Measurements from ENCODE around the gene GAST.

DNA sequence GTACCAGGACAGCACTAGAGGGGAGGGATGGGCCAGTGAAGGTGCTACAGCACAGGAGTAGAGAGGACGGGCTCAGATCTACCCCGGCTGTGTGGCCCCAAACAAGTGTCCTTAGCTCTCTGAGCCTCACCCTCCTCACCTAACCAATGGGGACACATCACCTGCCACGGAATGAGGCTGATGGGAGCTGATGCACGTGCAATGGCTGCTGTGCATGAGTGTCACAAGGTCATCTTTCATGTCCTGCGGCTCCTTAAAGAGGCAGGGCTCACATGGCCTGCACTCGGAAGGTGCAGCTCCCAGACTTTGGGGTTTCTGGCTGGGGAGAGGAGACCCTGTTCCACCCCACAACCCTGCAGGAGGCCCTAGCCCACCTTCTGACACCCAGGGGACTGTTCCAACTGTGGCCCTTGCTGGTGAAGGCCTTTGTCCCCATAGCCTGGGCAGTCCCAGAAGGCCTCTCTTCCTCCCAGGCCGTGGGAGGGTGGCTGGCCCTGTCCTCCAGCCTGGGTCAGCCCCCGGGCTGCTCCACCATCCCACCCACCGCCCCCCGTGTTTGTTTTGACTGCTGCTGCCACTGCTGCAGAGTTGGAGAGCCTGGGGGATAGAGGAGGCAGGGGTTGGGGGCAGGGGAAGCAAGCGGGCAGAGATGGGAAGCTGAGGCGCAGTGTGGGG is 11.8 kb downstream of the GAST start:
- TF ChIP-seq ZBTB21 (CRISPR knock-in tag; IDR thresholded peaks at IDR 0.05) (no peak), PHF5A (CRISPR knock-in tag; IDR thresholded peaks at IDR 0.05; ENCODE audit: low read depth, unreplicated experiment) (no peak), CBX5 (CRISPR knock-in tag; IDR thresholded peaks at IDR 0.05; ENCODE audit: borderline replicate concordance) (no peak), HOXA3 (CRISPR knock-in tag; IDR thresholded peaks at IDR 0.05) (no peak), RNF2 (conservative IDR thresholded peaks at IDR 0.05; ENCODE audit: low read depth) (no peak), ZNF232 (CRISPR knock-in tag; IDR thresholded peaks at IDR 0.05; ENCODE audit: borderline replicate concordance) (no peak), ZNF263 (CRISPR knock-in tag; IDR thresholded peaks at IDR 0.05) (no peak), FOXM1 (CRISPR knock-in tag; IDR thresholded peaks at IDR 0.05) (no peak), ZNF224 (CRISPR knock-in tag; IDR thresholded peaks at IDR 0.05) (no peak), PHF21A (CRISPR knock-in tag; IDR thresholded peaks at IDR 0.05) (no peak), HMGA1 (CRISPR knock-in tag; conservative IDR thresholded peaks at IDR 0.05) (no peak)
- TF ChIP-seq, protein P1, sequence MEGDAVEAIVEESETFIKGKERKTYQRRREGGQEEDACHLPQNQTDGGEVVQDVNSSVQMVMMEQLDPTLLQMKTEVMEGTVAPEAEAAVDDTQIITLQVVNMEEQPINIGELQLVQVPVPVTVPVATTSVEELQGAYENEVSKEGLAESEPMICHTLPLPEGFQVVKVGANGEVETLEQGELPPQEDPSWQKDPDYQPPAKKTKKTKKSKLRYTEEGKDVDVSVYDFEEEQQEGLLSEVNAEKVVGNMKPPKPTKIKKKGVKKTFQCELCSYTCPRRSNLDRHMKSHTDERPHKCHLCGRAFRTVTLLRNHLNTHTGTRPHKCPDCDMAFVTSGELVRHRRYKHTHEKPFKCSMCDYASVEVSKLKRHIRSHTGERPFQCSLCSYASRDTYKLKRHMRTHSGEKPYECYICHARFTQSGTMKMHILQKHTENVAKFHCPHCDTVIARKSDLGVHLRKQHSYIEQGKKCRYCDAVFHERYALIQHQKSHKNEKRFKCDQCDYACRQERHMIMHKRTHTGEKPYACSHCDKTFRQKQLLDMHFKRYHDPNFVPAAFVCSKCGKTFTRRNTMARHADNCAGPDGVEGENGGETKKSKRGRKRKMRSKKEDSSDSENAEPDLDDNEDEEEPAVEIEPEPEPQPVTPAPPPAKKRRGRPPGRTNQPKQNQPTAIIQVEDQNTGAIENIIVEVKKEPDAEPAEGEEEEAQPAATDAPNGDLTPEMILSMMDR (CRISPR knock-in tag; IDR thresholded peaks at IDR 0.05) = no peak
- TF ChIP-seq, protein P2, sequence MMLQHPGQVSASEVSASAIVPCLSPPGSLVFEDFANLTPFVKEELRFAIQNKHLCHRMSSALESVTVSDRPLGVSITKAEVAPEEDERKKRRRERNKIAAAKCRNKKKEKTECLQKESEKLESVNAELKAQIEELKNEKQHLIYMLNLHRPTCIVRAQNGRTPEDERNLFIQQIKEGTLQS (CRISPR knock-in tag; IDR thresholded peaks at IDR 0.05) = no peak
- TF ChIP-seq, protein P3, sequence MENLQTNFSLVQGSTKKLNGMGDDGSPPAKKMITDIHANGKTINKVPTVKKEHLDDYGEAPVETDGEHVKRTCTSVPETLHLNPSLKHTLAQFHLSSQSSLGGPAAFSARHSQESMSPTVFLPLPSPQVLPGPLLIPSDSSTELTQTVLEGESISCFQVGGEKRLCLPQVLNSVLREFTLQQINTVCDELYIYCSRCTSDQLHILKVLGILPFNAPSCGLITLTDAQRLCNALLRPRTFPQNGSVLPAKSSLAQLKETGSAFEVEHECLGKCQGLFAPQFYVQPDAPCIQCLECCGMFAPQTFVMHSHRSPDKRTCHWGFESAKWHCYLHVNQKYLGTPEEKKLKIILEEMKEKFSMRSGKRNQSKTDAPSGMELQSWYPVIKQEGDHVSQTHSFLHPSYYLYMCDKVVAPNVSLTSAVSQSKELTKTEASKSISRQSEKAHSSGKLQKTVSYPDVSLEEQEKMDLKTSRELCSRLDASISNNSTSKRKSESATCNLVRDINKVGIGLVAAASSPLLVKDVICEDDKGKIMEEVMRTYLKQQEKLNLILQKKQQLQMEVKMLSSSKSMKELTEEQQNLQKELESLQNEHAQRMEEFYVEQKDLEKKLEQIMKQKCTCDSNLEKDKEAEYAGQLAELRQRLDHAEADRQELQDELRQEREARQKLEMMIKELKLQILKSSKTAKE (CRISPR knock-in tag; IDR thresholded peaks at IDR 0.05; ENCODE audit: borderline replicate concordance) = no peak

All from HepG2 (cell line).